GM12875 (cell line): ENCODE results near the gene TCERG1L.
"Not testable (repeated sequence)": the region's sequence is repeated elsewhere in the genome, so short reads cannot be mapped to it uniquely, and the experiment has no call there.

Experiments
- H3K4me3 ChIP-seq: one replicate; pipeline ENCODE4 v1.5.1; 2011; ENCODE audit warnings: low read depth, low read length, control low read depth
- TF ChIP-seq, protein P1 (sequence below): IDR thresholded peaks from 2 replicates; pipeline ENCODE4 v1.5.1; 2011; ENCODE audit warnings: low read depth, mild to moderate bottlenecking, control low read depth, inconsistent platforms, low read length, moderate library complexity, borderline replicate concordance; ENCODE audit not compliant: insufficient read depth

Gene TCERG1L

DNA sequence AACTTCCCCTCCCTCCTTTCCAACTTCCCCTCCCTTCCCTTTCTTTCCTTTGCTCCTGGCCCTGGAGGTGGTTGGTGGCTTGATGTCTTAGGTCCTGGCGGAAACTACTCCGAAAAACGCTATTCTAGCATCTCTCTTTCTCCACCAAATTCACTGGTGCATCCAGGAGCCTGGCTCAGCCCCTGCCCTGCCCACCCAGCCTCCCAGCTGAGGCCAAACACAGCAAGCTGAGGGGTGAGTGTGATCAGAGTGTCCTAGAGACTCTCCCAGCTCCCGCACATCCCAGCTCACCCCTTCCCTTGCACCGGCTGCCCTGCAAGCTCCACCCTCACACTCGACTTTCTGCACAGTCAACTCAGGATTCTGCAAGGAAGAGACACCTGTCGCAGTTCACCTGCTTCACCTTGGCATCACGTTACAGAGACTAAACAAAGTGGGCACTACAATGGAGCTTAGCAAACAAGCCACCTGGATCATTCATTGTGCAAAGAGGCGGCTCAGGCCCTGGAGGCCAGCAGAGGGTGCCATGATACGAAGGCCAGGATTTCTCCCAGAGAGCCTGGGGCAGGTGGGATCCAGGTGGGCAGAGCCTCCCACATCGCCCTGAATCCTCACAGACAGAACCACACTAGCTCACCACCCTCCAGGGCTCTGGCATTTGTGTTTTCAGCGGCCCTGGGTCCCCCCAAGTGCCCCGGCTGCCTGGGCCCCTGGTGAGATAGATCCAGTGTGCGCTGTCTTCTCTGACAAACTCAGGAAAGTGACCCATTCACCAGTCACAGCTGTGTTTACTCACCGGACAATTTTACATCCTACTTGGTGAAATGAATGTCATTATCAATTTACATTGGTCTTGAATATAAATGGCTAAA is 169.6 kb downstream of the TCERG1L start:
- TF ChIP-seq, protein P1, sequence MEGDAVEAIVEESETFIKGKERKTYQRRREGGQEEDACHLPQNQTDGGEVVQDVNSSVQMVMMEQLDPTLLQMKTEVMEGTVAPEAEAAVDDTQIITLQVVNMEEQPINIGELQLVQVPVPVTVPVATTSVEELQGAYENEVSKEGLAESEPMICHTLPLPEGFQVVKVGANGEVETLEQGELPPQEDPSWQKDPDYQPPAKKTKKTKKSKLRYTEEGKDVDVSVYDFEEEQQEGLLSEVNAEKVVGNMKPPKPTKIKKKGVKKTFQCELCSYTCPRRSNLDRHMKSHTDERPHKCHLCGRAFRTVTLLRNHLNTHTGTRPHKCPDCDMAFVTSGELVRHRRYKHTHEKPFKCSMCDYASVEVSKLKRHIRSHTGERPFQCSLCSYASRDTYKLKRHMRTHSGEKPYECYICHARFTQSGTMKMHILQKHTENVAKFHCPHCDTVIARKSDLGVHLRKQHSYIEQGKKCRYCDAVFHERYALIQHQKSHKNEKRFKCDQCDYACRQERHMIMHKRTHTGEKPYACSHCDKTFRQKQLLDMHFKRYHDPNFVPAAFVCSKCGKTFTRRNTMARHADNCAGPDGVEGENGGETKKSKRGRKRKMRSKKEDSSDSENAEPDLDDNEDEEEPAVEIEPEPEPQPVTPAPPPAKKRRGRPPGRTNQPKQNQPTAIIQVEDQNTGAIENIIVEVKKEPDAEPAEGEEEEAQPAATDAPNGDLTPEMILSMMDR = no peak
- H3K4me3 ChIP-seq = no peak overlapping the region

DNA sequence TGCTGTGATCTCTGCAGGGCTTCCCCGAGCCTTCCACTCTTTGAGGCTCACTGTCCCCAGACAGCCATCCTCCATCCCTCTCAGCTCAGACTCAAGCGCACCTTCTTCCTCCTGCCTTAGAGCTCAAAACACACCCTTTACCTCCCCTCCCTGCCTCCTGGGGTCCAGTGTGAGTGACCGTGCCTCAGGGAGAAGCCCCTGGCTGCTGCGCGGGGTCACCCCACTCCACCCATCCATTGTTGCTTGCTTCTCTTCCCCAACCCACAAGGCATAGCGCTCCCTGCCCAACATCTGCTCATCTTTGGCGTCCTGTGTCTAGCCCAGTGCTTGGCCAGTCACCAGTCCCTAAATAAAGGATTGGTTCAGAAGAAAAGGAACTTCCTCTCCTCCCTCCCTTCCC is 170.3 kb downstream of the TCERG1L start:
- no peak overlapping the region for H3K4me3 ChIP-seq
- TF ChIP-seq, protein P1 = no peak

DNA sequence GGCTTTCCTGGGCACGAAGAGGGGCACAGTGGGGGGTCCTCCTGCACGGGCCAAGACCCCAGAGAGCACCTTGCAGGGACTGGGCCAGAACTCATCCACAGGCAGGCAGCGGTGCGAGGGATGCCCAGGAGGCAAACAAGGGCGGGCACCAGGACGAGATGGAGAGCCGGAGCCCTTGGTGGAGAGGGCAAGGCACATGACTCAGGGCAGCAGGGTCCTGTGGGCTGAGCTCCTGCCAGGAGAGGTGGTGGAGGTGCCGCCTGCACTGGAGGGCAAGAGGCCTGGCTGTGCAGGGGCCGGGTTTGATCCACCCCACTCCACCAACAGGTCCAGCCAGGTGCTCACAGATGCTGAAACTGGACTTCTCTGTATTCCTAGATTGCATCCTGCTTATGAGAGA is 170.9 kb downstream of the TCERG1L start:
- TF ChIP-seq, protein P1 = no peak
- H3K4me3 ChIP-seq = no peak overlapping the region

DNA sequence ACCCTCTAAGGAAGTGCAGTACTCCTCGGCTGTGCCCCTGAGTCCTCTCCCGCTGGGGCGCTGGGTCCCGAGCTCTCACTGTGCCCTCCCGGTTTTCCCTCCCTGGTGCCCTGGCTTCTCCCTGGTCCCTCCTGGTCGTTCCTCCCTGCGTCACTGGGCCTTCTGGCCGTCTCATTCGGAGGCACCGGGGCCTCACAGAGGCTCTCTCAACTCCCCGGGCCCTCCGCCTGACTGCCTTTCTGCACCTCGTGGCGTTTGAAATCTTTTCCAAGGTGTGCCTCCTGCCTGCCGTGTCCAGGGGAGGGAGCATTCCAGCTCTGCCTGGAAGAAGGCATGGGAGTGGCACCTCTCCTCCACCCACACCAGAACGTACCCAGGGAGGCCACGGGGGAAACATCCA is 174.3 kb downstream of the TCERG1L start:
- H3K4me3 ChIP-seq = no peak overlapping the region
- TF ChIP-seq, protein P1 = no peak

DNA sequence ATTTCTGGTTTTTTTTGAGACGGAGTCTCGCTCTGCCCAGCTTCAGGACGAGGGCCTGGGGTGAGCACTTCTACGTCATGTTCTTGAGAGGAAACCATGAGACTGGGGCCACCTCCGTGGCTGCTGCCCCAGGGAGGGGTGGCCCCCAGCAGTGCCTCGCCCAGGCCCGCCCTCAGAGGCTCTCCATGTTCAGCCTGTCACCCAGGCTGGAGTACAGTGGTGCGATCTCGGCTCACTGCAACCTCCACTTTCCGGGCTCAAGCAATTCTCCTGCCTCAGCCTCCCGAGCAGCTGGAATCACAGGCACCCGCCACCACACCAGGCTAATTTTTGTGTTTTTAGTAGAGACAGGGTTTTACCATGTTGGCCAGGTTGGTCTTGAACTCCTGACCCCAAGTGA is 175.2 kb downstream of the TCERG1L start:
- H3K4me3 ChIP-seq = not testable (repeated sequence)

DNA sequence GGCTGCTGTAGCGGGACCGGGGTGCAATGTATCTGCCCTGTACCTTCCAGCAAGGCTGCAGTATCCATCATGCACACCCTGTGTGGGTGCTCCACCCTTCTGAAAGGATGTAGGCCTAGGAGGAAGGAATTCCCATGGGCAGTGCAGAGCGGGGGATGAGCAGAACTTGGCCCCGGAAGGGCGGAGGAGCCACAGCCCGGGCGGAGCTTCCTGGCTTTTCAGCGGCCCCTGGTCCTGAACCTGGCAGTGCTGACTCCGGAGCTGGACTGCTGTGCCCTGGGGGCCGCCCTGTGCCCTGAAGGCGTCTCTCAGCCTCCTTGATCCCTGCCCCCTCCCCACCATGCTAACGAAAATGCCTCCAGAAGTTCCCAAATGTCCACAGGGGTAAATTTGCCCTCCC is 175.8 kb downstream of the TCERG1L start:
- no peak overlapping the region for H3K4me3 ChIP-seq
- TF ChIP-seq, protein P1 = no peak

DNA sequence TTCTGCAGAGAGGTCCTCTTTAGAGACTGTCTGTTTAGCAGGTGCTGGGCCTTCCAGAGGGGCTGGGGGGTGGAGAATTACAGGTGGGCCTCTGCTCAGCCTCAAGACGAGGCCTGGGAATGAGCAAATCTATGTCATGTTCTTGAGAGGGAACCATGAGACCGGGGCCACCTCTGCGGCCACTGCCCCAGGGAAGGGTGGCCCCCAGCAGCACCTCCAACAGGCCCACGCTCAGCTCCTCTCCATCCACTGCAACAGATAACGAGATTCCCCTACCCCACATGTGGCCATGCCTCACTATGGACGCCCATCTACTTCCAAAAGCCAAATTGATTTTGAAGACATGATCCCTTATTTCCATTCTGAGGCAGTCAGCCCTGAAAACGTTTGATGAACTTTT is 176.9 kb downstream of the TCERG1L start:
- no peak overlapping the region for H3K4me3 ChIP-seq
- TF ChIP-seq, protein P1 = no peak

DNA sequence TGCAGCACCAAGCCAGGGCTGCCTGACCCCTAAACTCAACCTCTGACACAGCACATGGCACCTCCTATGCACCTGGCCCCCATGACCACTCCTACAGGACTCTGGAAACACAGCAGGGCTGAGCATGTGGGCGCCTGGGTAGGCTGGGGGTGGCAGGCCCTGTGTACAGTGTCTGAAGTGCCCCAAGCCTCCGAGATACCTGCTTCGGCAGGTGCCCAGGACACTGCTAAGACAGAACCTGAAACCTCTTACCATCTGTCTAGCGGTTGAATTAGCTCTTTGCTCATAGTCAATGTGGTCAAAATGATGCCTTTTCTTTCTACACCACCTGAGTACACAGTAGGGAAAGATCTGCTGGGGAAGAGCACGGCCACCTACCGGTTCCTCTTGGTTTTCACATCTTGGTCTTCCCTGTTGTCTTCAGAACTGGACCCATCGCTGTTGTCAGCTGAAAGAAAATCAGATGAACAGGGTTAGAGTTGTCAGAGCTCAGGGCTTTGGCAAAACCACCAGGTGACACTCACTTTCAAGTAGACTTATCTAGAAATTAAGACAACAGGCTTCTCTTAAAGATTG is 177.4 kb downstream of the TCERG1L start:
- TF ChIP-seq, protein P1 = no peak
- H3K4me3 ChIP-seq = no peak overlapping the region
